ENCODE data around the gene NBEA.

The NBEA gene

DNA sequence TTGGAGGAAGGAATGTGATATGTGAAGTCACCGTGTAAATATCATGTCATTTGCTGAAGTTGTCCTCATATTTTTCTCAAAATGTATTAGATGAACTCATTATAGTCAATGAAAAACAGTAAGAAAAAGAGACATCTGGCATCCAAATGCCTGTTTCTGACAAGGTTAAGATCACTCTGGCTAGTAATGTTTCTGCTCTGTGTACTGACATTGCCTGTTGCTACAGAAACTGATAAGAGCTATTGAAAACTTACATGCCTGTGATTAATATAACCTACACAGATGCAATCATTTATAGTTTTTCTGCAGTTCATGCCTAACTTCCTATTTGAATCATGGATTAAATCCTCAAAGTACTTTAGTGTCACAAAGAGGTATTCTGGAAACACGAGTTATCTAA, 249.8 kb downstream of the NBEA start:
- no peak for DNase-seq

DNA sequence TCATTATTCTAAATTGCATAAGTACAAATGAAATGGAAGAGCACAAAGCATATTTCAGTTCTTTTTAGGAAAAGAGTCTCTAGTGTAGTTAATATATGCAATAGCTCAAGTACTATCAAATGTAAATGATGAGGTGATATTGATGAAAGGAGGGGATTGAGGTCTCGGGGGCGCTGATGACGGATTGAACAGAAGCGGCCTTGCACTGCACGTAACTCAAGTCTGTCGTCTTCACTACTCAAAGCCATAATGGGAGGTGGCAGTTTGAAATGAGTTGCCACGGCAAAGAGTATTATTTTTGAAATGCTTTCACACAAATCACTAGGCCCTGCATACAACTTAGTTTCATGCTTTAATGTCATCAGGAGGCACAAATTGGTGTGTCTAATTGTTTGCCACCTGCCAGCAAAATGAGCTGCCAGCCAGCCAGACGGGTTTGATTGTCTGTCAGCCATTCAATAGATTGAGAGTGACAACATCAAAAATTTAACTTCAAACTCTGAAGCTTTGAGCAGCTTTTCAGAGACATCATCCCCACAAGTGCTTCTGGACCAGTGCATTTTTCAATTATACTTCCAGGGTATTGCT, 256.6 kb downstream of the NBEA start:
- no peak for DNase-seq

DNA sequence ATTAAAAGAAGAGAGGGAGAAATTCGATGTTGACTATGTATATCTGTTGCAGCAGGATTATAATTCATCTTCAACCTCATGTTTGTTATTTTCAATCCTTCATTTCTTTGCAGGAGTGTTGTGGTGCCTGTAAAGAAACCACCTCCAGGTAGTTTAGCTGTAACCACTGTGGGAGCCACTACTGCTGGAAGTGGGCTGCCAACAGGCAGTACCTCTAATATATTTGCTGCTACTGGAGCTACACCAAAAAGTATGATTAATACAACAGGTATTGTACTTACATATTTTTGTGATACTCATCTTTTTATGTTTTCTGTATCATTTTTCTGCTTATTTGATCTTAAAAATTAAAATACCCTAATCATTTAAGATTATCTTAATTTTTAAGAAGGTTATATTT, 266.5 kb downstream of the NBEA start:
- no peak for DNase-seq

DNA sequence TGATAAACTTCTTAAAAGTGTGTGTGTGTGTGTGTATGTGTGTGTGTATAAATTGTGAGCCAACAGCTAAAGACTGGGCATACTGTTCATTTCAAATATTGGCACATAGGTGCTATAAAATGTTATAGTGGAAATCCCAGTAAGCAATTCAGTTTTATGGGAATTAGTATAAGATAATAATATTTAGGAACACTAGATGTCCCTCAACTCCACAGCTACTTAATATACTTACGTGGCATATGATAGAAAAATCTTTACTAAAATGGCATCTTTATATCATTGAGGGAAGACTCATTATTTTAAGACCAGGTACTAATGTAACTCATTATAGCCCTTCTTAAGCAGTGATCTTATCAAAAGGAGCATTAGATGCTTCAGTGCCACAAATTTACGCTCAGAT, 268.2 kb downstream of the NBEA start:
- DNase-seq = peak; percentile 5

DNA sequence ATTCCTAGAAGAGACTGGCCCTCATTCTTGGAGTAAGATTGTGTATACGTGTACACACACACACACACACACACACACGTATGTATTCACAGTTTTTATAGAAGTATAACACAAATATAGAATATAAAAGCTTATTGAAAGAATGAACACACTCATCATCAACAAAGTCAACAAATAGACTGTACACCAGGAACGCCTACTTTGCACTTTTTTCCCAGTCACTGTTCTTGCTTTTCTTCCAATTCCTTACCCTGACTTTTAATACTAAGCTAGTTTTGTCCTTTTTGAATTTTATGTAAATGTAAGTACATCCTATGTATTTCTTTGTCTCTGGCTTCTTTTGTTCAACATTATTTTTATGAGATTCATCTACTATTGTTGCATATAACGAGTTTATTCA, 269.9 kb downstream of the NBEA start:
- DNase-seq = no peak

DNA sequence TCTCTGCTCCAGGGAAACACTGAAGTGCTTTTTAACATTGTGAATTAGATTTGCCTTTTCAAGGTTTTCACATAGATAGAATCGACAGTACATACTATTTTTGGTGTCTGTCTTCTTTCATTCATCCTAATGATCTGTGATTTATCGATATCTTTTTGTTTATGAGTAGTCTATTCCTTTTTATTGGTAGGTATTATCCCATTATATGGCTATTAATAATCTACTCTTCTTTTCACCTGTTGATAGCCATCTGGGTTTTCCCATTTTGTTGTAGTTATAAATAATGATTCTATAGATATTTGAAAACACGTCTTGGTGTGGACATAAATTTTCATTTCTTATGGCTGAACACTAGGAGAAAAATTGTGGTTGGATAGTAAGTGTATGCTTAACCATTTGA, 271.8 kb downstream of the NBEA start:
- no peak for DNase-seq

DNA sequence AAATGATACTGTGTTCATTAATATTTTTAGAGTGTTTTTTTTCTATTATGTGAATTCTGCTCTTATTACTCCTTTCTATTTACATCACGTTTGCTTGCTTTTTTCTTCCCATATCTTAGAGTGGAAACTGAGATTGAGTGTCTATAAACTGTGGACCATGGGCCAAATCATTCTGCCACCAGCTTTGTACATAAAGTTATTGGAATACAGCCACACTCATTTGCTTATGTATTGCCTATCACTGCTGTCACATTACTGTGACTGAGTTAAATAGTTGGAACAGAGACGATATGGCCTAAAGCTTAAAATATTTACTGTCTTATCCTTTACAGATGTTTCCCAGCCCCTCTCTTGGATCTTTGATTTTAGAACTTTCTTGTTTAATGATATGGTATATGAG, 274.1 kb downstream of the NBEA start:
- DNase-seq = no peak

DNA sequence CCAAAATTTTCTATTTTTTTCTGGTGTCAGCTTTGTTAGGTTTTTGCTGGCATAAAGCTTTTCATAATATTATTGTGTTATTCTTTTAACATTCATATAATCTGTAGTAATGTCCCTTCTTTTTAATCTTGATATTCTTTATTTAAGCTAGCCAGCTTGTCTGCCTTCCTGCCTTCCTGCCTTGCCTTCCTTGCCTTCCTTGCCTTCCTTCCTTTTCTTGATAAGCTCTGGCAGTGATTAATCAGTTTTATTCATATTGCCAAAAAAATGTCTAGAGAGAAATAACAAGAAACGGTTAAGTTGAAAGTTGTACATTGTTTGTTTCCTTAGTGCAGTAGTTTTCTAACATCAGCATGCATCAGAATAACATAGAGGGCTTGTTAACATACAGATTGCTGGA, 277.0 kb downstream of the NBEA start:
- no peak for DNase-seq

DNA sequence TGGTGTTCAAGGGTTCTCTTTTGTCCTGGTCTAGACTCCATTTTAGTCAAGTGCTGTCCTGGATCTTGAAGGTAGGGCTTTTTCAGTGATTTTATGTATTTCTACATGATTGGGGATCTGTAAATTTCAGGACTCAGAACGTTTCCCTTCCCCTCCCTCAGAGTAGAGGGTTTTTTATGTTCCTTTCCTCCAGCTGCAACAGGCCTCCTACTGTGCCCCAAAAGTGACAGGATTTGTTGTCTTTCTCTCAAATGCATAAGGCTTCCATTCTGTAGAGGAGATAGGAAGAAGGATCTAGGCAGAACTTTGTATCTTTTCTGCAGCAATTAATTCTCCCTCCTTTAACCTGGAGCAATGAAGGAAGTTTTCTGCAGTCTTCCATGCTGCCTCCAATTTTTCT, 283.1 kb downstream of the NBEA start:
- no peak for DNase-seq

DNA sequence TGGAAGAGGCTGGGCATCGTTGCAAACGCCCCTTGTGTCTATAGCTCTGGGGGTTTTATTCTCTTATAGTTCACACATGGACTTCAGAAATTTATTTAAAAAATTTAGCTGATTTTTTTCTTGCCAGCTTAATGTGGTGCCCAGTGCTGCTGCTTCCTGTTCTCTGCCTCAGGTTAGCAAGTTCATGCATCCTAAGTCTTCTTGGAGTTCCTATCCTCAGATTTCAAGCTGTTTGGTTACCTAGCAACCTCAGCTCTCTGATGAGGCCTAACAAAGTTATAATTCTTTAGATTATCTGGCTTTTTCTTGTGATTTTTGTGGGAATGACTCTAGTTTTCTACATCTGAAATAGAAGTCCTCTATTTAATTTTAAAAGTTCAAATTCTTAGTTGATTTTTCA, 283.5 kb downstream of the NBEA start:
- DNase-seq = no peak

DNA sequence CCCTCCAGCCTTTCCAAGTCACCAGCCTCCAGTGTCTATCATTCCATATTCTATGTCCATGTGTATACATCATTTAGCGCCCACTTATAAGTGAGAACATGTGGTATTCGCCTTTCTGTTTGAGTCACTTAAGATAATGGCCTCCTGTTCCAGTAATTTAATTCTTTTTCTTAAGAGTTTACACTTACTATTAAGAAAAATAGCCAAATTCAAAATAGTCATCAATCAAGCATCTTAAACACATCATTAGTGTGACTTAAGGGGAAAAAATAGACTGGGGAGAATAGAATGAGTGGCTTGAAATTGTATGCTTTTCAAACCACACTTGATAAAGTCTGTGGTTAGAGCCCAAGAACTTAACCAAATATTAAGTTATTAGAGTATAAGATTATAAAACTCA, 286.5 kb downstream of the NBEA start:
- DNase-seq = no peak

DNA sequence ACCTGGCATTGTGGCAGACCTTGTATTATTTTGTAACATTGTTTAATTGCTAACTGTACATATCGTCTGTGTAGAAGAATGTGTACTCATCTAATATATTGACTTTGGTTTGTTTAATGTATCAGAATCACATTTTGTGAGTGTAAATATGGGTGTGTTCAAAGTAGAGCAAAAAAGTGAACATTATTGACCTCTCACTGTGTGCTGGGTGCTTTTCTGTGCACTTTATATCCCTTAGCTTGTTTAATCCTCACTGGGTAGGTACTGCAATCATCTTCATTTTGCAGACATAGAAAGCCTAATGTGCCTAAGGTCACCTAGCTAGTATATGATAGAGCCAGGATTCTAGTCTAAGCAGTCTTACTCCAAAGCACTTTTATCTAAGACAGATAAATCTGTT, 289.4 kb downstream of the NBEA start:
- DNase-seq = no peak

DNA sequence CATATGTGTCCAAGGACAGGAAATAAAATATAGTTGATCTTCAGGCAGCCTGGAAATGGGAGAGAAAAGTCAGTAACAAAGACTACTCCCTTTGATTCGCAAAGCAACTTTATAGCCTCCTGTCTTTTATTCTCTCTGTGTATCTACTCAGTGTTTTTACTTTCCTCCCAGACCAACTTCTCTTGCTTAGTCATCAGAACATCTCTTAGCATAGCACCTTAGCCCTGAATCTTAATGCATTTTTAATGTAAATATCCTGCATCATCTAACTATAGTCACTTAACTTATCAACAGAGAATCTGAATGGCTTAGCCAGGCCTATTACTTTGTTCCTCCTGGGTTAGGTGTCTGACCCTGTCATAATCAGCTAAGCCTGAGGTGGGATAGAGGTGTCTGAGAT, 296.2 kb downstream of the NBEA start:
- no peak for DNase-seq

DNA sequence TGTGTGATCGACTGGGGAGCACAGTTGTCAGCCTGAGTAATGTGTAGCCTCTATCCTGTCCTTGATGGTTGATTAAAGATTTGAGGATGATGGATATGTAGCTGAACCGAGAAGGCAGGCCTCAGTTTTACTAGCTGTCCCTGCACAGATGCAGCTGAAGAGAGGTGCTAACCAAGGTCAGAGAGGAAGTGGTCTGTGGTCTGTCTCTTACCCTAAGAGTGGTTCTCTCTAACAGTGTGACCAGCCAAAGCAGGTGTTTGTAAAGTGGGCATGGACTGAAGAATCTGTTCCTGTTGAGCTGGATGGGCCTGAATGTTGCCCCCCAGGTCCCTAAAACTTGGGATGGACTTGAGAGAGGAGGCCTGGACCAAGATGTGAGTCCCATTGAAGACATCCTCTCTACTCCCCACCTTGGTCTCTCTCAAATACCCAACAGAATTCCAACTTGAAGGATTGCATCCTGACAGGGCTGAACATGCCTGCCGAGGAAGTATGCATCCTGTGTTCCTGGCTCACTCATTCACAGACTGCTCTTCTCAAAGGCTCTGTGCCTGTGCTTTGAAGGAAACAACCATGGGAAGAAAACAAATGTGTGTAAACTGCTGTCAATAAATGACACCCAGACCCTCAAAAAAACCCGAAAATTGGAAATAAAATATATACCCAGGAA, 310.6 kb downstream of the NBEA start:
- peak; percentile 14 for DNase-seq

DNA sequence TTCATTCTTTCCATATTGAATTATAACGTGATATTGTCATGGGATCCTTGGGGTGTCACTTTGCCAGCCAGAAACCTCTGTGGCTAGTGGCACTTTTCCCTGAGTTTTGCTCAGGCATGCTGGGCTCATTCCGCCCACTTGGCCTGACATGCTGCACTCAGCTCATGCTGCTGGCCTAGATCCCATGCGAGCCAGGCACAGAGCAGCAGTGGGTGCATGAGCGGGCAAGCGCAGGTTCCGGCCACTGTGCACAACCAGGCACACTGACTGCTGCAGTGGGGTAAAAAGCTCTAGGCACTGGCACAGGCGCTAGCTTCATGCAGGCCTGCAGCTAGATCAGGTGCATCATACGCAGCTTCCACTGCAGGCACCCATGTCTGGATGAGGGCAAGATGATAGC, 313.2 kb downstream of the NBEA start:
- no peak for DNase-seq

DNA sequence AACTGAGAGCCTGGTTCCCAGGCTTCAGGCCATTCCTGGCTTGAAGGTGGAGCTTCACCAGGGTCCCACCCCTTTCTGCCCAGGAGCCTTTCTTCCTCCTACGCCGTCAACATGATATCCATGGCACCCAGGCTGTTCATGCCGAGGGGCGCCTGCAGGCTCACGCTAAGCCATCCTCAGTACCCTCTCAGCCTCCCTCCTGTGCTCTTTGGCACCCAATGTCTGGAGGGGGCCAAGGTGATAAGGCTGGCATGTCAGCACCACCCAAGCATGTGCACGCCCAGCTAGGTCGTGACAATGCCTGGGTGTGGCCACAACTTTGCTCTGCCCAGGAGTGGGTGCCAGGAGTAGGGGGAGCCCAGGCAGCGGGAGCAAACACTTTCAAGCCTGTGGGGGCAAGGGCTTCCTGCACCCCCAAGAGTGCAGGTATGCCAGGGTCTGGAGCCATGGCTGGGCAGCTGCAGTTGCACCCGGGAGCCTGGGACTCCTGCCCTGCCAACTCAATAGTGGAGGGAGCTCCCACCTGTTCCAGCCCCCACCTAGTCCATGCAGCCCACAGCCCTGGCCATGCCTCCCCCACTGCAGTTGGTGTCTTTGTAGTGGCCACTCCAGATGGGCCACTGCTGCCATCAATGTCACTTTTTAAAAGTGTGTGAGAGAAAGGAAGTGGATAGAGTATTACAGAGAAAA, 314.5 kb downstream of the NBEA start:
- no peak for DNase-seq

DNA sequence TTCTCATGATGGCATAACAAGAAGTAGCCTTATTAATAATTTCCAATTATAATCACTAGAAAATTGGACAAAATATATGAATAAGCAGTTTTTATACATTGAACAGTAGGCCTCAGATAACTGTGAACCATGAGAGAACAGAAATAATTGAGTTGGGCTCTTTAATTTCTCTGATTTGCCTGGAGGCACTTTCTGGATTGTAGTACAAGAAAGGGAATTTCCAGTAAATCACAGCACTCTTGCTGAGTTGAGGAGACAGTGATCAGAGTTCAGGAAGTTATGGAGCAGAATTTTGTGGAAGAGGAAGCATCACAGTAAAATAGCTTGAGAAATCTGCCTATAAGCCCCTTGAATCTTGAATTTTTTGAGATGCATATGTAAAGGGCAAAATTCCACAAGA, 318.2 kb downstream of the NBEA start:
- DNase-seq = no peak

DNA sequence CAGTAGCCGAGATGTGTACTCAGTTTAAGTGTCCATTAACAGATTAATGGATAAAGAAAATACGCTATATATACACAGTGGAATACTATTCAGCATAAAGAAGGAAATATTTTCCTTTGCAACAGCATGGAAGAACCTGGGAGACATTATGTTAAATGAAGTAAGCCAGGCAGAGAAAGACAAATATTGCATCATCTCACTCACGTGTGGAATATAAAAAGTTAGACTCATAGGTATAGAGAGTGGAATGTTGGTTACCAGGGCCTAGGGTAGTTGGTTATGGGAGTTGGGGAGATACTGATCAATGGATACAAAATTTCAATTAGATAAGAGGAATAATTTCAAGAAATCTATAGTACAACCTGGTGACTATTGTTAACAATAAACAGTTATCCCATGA, 324.3 kb downstream of the NBEA start:
- no peak for DNase-seq

DNA sequence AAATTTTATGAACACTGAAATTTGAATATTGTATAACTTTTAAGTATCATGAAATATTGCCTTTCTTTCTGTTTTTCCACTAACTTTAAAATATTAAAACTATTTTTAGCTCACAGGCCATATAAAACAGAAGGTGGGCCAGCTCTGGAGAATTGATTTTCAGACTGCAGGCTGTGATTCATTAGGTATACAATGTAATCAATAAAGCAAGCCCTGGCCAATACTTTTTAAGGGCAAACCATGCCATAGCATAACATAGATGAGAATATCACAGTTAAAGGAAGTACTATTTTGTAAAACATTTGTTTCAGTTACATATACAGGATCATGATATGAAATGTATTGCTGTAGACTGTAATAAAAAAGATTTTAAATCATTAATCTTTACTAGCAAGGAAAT, 336.8 kb downstream of the NBEA start:
- DNase-seq = no peak

DNA sequence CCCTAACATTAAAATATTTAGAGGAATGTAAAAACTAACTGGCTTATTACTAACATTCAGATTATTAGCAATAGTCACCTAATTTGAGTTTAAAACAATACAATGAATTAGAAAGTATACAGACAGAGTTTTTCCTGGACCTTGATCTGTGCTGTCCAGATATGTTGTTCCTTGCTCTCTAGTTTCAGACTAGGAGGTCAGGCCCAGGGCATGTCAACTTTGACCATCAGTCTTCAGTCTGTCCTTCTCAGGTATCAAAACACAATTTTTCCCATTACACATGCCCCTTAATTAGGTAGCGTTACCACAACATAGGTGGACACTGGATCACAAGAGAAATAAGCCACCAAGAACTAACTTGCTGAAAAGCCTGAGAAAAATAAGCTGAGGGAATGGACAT, 337.4 kb downstream of the NBEA start:
- no peak for DNase-seq

DNA sequence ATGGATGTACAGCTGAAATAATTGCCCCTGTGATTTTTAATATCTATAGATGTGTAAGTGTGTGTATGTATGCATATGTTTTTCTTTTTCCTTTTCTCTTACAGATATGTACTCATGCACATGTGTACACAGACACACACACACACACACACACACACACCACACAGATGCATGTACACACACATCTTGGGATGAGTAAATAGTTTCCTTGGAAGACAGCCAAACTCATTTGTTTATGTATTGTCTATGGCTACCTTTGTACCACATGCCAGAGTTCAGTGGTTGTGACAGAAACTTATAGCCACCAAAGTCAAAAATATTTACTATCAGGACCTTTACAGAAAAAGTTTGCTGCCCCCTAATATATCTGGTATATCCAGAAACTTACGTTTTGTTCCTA, 341.8 kb downstream of the NBEA start:
- DNase-seq = no peak

DNA sequence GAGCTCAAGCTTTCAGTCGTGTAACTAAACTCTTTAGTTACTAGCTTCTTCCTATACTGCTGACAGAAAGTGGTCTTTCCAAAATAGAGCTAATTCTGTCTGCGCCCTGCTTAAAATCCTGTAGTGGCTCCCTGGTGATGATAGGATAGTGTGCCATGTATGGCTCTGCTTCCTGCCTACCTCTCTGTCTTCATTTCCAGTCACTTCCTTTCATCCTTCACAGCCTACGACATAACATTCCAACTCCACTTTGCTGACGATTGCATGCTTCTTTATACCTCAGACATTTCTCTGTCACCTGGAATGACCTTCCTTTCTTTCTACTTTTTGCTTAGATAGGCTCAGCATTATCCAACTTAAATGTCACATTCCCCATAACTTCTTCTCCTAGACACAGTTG, 343.6 kb downstream of the NBEA start:
- DNase-seq = no peak

DNA sequence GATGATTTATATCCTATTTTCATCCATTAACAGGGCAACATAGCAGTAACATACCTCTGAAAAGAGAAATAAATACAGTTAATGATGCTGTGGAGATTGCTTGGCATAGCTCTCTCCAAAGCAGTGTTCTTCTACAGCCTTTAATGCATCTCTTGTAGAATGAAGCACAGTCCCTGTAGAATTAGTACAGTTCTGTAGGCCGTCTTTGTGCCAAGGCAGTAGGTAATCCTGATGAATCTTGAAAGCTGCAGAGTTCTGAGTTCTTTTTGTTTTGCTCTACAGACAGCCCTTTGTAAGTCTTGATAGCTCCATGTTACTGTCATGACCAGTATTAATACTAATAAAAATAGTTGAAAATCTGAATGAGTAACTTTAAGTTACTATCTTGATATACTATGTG, 350.3 kb downstream of the NBEA start:
- no peak for DNase-seq

DNA sequence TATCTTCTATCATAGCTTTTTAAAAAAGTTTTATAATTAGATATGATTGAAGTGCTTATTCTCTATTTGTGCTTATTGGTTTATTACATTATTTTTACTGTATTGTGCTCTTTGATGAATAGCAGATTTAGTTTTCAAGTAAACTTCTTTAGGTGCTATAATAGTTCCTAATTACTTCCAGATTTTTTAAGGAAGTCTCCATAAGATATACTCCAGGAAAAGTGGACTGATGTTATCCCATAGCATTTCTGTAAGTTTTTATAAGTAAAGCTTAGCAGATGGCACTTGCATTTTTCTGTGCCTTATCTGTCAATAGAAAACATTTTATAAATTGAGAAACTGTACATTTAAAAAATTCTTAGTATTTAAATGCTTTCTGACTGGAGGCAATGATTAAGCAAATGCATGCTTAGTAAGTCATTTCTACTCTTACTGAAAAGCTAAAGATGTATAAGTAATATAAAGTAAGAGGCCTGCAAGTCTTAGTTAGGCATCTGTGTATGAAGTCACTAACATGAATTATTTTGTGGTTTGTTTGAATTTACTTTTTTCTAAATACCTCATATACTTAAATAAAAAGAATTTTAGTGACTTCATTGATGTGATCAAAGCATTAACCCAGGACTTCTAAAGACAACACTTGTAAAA, 351.6 kb downstream of the NBEA start:
- no peak for DNase-seq
